HG03521 (cell line): Measurements from ENCODE around the gene DGCR2.

Experiments
- ATAC-seq: cut with Tn5 transposase; IDR thresholded peaks from one replicate; pipeline ENCODE4 v1.9.1; 2021; ENCODE audit warnings: mild to moderate bottlenecking, moderate library complexity; ENCODE audit not compliant: unreplicated experiment

The DGCR2 gene

GRCh38 chr22:19147195-19147780 lies 25.1 kb upstream of the DGCR2 start:
- ATAC-seq, result no peak

- ATAC-seq, result no peak
Observed at GRCh38 chr22:19146215-19146968, 24.2 kb upstream of the DGCR2 start.

- ATAC-seq, result no peak
Observed at GRCh38 chr22:19143967-19144400, 21.8 kb upstream of the DGCR2 start.

GRCh38 chr22:19143212-19143611 lies 21.0 kb upstream of the DGCR2 start:
- ATAC-seq, result no peak

- ATAC-seq, result no peak
Observed at GRCh38 chr22:19142394-19142793, 20.2 kb upstream of the DGCR2 start.

- no peak for ATAC-seq
Observed at GRCh38 chr22:19139974-19140373, 17.8 kb upstream of the DGCR2 start.

GRCh38 chr22:19139001-19139356 lies 16.8 kb upstream of the DGCR2 start:
- no peak for ATAC-seq

GRCh38 chr22:19138217-19139000 lies 16.2 kb upstream of the DGCR2 start:
- no peak for ATAC-seq

- ATAC-seq, result no peak
Observed at GRCh38 chr22:19137384-19138216, 15.4 kb upstream of the DGCR2 start.

GRCh38 chr22:19136915-19137314 lies 14.7 kb upstream of the DGCR2 start:
- no peak for ATAC-seq

GRCh38 chr22:19134874-19135273 lies 12.7 kb upstream of the DGCR2 start:
- ATAC-seq, result no peak

GRCh38 chr22:19134176-19134831 lies 12.1 kb upstream of the DGCR2 start:
- ATAC-seq, result no peak

- ATAC-seq, result no peak
Observed at GRCh38 chr22:19133561-19133960, 11.3 kb upstream of the DGCR2 start.

- no peak for ATAC-seq
Observed at GRCh38 chr22:19132693-19133400, 10.6 kb upstream of the DGCR2 start.

GRCh38 chr22:19132153-19132552 lies 9.9 kb upstream of the DGCR2 start:
- ATAC-seq, result no peak

GRCh38 chr22:19131685-19132015 lies 9.4 kb upstream of the DGCR2 start:
- no peak for ATAC-seq

- ATAC-seq, result no peak
Observed at GRCh38 chr22:19130959-19131684, 8.9 kb upstream of the DGCR2 start, which contains the start of gene TSSK2. Gene TSSK2, plus strand, starts transcription at chr22:19131308. Its CDS starts 92 bp downstream, at chr22:19131400.

GRCh38 chr22:19129871-19130270 lies 7.7 kb upstream of the DGCR2 start:
- ATAC-seq, result no peak
